Measurements from ENCODE around the gene SFXN5.

SFXN5 gene

DNA sequence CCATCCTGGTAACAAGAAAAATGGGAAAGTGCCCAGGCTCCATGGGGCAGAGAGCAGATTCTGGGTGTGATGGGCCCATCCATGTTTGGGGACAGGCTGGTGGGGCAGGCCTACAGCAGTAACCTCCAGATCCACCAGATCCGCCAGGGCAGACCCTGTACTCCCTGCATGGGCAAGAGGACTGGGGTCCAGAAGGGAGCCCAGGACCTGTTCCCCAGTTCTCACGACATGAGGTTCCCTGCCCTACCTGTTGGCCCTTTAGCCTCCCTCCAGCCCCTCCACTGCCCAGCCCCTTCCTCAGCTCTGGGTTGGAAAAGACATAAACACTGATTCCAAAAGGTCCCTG lies 115.5 kb downstream of the SFXN5 start:
- DNase-seq (ENCODE audit: low read depth), result no peak

DNA sequence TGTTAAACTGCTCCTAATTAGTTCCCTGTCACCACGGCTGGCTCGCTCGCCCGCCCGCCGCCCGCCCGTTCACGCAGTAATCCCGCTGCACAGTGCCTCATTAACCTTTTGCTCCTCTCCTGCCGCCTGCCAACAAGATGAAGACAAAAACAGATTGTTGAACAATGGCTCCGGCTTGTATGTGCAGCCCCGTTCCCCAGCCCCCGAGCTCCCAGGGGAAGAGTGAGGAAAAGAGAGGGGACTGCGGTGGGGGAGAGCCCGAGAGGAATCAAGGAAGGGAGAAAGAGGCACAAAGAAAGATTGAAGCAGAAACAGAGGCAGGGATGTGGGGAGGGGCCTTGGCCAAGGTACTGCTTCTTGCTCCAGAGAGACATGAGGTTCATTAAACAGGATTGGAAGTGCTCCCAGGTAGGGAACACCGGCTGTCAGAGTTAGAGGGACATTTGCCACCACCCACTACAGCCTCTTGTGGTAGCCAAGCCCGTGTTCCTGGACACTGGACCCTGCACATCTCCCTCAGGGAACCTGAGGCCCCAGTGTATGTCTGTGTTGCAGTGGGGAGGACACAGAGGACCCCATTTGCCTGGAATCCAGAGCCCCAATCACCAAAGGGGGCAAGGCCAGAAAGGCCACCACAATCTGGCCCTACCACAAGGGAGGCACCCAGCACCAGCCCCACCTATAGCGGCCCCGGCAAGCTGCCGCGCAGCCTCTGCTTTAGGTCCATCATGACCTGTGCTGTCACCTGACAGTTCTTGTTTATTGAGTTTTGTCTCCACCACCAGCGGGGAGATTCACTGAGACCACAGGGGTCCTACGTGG lies 116.1 kb downstream of the SFXN5 start:
- no peak for DNase-seq (ENCODE audit: low read depth)

DNA sequence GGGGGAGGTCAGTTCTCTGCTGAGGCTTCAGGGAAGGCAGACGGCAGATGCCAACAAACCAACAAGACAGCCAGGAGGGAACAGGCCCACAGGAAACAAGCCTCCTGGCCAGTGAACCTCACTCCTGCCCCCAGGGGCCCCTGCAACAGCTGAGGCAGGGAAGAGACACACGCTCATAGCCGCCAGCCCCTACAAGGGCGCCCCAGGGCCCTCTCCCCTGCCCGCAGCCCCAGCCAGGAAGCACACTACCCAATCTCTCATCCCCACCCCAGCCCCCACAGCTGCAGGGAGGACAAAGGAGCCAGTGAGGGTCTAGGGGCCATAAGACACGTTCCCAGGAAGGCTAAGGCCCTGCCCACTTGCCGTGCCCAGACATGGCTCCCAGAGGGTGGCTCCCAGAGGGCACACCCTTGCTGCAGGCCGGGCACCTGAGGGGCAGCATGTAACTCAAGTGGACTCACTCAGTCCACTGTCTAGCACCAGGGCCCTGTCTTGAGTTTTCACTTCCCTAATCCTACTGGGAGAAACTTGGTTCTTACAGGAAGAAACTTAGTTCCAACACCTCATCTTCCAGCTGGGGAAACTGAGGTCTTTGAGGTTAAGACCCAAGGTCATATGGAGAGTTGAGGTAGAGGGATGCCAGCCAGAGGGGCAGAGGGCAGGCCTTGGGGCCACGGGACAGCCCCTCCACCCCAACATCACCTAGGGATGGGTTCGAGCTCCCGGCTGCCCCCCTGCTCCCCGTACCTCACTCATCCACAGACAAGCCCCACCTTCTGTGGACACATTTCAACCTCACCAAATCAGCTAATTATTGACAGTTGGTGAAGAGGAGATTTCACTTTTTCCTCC lies 116.9 kb downstream of the SFXN5 start:
- DNase-seq (ENCODE audit: low read depth), result no peak

DNA sequence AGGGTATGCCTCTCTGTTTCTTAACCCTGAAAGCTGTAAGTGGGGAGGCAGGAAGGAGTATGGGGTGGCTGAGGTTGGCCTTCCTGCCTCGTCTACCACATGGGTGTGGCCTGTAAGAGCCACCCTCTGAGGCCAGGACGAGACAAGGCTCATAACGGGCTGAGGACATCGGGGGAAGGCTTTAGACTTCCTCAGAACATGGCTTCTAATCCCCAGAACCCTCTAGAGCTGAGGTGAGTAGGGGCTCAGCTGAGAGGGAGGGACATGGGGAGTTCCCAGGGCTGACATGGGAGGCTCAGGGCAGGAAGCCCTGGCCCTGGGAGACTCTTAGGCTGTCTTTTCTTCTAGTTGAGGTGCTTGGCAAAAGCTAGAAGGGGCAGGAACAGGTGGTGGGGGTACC lies 117.5 kb downstream of the SFXN5 start:
- DNase-seq (ENCODE audit: low read depth), result no peak

DNA sequence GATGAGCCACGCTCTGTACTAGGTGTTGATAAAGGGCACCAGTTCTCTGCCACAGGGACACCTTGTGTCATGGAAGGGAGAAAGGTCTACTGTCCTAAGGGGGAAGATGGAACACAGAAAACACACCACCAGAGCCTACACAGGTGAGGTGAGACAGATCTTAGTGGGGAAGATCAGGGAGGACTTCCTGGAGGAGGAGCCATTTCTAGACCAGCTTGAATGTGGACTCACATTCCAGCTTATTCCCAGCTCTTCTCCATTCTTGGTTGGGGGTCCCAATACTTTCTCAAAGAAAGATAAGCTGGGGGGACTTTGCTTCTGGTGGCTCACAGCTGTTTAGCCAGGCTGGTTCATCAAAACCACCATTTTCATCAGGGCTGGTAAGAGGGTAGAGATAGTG lies 118.0 kb downstream of the SFXN5 start:
- no peak for DNase-seq (ENCODE audit: low read depth)

DNA sequence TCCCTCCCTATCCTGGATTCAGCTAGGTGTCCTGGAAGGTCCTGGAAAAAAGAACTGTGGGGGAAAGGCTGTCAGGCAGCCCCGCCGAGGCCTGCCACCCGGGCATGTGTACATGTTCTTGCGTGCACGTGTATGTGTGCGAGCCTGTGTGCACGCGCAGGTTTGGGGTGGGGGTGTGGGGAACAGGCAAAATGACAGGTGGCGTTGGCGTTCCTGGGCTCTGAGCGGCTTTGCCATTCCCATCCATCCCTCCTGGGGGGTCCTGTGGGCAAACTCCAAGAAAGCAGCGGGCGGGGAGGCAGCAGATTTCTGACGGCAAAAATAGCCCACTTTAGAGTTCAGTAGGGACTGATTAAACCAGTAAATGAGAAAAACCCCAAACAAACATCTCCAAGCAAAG lies 118.6 kb downstream of the SFXN5 start:
- no peak for DNase-seq (ENCODE audit: low read depth)

DNA sequence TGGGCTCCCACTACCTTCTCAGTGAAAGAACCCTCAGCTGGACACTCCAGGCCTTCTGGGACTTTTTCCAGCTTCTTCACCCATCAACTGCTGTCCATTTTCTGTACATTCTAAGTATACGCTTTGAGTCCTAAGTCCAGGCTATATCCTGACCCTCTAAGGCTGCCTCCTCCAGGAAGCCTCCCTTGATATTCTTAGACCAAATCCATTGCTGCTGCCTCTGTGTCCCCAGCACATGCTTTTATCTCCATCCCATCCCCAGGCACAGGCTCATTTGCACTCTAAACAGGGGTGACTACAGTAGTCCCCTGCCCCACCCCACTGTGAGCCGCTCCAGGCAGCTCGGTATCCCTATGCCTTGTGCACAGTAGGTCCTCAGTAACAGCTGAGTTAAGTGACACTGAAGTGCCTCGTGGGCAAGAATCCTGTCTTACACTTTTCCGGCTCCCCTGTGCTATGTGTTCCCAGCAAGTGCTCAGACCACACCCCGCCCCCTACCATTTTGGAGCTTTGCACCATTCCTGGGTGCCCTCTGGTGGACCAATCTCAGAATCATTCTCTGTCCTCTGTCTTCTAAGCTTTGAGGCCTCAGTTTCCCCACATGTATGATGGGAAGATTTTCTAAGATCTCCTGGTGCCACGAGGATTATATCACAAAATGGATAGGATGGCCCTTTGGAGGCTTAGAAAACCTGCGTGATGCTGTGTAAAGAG lies 119.2 kb downstream of the SFXN5 start:
- no peak for DNase-seq (ENCODE audit: low read depth)

DNA sequence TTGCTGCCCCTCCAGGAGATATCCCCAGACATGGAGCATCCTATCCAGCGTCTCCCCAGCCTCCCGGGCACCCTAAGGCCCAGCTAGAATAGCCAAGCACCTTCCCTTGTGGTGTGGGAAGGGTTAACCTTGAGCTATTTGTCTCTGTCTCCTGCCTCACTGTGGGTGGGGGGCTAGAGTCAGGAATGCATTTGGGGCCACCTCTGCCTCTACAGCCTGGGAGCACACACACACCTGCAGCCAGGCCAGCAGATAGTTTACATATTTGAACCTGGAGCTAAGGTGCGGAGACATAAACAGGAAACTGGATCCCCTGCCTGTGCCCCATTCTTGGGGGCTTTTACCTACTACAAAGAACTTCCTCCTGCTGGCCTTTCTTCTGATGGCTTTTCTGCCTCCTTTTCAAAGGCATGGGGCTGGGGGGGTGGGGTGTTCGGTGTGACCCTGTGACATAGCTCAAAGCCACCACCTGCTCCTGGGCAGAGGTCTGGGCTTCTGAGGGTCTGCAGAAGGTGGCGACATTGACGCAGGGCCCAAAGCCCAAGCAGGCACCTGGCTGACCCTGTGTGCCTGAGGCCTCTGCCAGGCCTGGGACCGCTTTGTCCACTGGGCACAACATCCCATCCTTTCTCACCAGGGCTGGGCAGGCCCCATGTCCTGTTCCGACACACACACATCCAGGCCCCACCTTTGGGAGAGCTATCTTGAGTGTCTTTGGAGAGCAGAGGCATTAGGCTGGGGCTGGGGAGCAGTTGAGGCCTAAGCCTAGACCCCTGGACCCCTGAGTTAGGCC lies 120.0 kb downstream of the SFXN5 start:
- no peak for DNase-seq (ENCODE audit: low read depth)

DNA sequence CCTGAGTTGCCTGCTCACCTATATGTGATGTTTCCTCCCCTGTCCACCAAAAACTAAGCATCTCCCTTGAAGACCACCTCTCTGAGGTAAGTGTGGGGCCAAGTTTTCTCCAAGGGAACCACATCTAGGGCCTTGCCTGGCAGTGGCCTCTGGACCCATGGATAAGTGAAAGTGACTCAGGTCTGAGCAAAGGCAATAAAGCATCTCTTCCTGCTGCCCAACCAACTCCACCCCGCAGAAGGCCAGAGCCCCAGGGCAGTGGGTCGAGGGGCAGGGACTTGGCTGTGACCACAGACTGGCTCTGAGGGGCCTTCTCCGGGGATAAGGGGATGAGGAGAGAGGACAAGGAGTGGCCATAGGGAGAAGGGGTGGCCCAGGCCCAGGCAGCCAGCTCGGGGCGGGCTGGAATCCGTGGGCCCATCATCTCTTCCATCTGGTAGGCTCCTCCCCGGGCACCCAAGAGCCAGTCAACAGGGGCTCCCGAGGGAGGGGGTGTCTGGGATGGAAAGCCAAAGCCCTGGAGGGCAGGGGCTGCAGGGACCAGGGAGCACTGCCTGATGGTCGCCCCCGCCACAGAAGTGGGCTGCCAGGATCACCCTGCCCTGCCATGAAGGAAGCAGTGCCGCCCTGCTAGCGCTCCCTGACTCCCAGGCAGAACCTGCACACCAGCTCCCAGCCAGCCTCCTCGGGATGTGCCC lies 120.8 kb downstream of the SFXN5 start:
- DNase-seq (ENCODE audit: low read depth), result no peak

DNA sequence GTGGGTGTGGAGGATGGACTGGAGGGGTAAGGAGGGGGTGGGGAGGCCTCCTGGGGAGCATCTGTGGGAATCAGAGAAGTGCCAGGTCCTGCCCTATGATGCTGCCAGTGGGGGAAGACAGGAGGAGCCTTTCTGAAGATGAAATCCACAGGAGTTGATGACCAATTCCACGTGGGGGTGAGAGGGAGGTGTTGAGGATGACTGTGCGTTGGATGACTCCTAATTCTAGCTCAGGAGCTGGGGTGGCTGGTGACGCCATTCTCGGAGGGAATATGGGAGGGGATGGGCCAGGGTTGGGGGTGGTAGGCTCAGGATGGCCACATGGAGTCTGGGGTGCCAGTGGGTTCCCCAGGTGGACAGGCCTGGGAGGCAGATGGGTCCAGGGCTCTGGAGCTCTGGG lies 121.9 kb downstream of the SFXN5 start:
- DNase-seq (ENCODE audit: low read depth), result no peak

DNA sequence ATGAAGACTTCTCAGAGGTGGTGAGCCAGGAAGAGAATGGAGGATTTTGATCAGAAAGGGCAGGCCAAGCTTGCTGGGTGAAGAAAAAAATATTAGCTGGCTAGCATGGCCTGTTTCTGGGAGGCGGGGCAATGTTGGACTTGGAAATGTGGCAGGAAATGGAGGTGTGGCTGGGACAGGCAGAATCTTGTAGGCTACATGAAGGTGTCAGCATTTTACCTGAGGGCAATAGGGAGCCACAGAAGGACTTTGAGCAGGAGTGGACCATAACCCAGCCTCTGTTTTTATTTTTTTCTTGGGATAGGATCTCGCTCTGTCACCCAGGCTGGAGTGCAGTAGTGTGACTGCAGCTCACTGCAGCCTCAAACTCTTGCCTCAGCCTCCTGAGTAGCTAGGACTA lies 122.5 kb downstream of the SFXN5 start:
- no peak for DNase-seq (ENCODE audit: low read depth)

DNA sequence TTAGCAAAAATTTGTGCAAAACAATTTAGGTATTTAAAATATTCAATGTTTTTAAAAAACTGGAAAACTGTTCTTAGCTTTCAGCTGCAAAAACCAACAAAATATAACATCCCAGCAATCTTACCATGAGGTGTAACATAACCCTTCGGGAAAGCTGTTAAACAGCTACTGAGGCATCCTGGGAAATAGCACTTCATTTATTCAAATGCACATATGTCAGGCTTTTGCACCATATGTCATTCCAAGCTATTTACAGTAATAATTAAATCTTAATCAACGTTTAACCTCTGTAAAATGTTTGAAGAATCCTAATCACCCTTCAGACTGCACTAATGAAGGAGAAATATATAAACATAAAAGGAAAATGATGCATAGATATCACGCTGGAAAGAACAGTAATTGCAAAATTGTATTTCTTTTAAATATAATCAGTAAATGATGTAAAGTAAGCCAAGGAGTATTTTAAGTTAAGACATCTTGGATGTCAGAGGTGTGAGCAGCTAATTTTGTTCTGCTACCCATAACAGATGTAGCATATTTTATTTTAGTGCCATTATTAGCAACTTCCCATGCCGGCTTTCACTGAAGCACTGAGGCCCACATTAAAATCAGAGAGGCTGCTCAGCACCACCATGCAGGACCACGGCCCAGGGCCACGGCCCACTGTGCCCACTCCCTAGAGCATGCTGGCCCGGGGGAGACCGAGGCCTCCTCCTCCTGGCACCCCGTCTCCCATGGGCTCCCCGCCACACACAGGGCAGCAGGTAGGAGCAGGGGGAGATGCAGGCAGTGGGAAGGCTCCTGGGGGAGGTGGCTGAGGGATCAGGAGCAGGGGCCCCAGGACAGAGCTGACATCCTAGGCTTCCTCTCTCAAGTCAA lies 123.3 kb downstream of the SFXN5 start:
- no peak for DNase-seq (ENCODE audit: low read depth)

DNA sequence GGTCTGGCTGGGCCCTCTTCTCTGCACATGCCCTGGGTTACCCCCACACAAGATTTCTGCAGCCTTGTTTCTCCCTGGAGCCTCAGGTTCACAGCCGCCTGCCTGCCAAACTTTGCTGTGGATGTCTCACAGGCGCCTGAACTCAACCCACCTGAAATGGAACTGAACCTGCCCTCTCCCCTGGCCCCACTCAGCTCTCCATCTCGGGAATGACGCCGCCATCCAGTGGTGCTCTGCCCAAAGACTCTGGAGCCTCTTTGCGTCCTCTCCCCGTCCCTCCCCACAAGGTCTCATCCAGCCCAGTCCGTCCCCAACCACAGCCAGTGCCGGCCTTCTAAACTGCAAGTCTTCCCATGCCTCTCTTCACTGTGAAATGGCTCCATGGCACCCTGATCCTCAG lies 125.0 kb downstream of the SFXN5 start:
- no peak for DNase-seq (ENCODE audit: low read depth)

DNA sequence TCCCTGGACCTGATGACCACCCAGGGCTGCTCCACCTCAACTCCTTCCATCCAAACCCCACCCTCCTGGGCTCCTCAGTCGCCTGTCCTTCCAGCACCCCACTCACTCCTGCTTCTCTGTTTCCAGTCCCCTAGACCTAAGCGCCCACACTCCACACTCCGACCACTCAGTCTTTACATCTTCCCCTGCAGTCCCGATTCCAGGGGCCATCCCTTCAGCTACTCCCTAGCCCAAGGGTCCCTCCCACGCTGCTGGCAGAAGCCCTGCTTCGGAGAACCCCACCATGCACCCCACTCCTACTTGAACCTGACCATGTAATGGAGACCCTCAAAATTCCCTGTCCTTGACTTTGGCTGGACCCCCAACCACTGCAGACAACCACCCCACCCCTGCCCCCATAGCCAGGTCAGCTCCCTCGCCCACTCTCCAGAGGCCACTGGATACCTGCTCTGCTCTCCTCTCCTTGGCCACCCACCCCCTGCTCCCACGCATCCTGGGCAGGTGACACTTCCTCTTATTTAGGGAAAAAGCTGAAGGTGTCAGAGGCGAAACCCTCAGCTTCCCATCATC lies 126.0 kb downstream of the SFXN5 start:
- DNase-seq (ENCODE audit: low read depth), result no peak

DNA sequence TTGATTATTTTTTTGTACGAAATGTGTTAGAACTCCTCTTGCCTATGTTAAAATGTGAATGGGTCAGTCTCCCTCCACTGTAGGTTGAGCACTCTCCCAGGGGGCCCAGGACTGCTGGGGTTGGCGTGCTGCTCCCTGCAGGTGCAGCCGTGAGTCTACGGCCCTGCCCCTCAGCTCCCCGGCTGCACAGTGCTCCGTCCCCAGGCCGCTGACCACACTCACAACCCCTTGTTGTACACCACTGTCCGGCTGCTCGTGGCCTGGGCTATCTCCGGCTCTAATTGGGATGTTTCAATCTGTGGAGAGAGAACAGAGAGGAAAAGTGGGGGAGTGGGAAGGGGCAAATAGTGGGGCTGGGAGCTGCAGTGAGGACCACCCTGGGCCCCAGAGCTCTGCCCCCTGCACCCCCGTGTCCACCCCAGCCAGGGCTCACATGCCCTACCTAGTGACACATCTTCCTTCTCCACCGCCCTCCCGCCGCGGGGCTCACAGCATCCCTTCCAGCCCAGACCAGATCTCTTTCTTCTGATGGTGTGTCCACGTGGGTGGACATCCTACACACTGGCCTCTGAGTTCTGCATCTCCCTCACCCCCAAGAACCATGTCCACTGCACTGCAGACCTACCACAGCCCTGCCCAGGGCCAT lies 126.6 kb downstream of the SFXN5 start:
- DNase-seq (ENCODE audit: low read depth), result no peak

DNA sequence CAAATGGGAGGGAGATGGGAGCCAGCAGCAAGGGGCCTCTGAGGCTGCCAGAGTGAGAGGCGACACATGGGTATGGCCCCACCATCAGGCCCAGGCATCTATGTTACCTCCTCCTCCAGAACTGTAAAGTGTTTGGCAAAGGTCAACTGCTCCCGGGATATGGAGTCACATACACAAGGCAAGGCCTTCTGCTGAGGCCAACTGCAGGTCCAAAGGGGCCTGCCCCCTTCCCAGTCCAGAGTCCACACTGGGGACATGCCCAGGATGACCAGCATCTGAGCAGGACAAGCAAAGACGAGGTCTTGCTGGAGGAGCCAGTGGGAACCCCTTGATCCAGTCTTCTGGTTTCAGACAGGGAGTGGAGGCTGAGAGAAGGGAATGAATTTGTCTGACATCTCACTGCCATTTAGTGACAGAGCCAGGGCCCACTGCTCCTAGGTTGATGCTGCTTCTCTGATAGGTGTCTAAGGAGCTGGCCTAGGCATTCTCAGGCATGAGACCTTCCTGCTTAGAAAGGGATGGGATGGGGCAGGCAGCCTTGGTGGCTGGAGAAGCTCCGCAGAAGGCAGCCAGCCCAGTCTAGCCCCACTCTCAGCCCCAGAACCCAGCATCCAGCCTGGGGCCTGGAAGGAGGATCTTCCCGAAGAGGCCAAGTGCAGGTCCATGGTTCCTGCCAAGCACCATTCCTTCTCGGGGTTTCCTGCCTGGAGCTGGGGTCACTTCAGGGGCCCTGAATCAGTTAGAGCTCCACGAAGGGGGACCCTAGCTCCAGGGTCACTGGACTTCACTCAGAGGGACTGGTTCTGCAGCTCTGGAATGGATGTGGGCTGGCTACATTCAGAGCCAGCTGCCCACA lies 127.7 kb downstream of the SFXN5 start:
- DNase-seq (ENCODE audit: low read depth), result no peak

DNA sequence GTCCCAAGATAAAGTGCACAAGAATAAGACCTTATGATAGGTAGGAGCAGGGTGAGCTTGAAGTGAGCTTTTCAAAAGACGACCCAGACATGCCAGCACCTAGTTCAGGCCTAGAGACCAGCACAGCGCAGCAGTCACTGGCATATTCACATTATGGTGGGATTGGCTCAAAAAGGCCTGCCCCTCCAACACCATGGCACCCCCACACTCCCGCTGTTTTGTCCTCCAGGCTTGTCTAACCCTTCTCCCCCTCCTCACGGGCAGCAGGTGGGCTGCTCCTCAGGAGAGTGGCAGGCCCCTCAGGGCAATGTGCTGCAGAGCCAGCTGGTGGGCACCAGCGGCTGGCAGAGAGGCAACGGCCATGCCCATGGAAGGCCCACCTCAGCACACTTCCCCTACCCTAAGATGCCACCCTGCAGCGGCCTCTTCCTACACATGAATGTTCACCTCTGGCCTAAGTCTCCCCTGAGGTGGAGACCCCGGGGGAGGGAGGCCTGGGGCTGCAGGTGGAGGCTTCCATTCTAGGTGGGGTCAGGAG lies 128.6 kb downstream of the SFXN5 start:
- no peak for DNase-seq (ENCODE audit: low read depth)

DNA sequence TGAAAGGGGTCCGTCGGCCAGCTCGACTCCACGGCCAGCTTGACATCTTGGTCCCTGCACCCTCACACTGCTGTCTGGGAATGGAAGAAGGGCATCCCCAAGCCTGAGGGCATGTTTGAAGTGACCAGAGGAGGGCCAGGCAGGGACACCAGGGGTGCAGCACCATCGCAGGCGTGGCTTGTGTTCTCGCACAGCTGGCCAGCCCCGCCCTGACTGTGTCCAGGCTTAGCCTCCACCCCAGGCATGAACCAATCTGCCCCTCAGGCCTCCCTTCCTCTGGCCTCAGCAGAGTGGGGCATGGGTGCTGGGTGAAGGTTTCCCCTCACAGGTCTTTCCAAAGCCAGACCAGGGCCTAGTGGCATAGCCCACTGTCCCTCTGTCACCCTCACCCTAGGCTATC lies 129.2 kb downstream of the SFXN5 start:
- no peak for DNase-seq (ENCODE audit: low read depth)
